Peyer's patch (tissue), 4 donors: ENCODE measurements around the gene MAGI2. TPM values are rescaled to one million over a fixed set of nuclear protein-coding genes. Genes with fewer than 3 reads are reported as not detected.

Experiments
- DNase-seq, 3 donors: peaks; one replicate each; pipeline ENCODE4 v3.0.0-alpha.2; 2017 to 2019
- H3K27ac ChIP-seq, 4 donors: fragments of 200-600 bp; sonication (generic); one replicate each; pipeline ENCODE4 v1.5.1; 2016 to 2019
- H3K27me3 ChIP-seq, 2 donors: fragments of 200-600 bp; sonication (generic); one replicate each; pipeline ENCODE4 v1.5.1; 2019
- H3K36me3 ChIP-seq, 3 donors: fragments of 200-600 bp; sonication (generic); one replicate each; pipeline ENCODE4 v1.5.1; 2016 to 2019
- H3K4me1 ChIP-seq, 4 donors: fragments of 200-600 bp; sonication (generic); one replicate each; pipeline ENCODE4 v1.5.1; 2016 to 2019
- H3K4me3 ChIP-seq, 4 donors: fragments of 200-600 bp; sonication (generic); 1 replicate in 3 of 4; 2 replicates in 1 of 4; pipeline ENCODE4 v1.5.1; 2016 to 2019; ENCODE audit warnings: mild to moderate bottlenecking in 1 of 4
- H3K9me3 ChIP-seq, 4 donors: fragments of 200-600 bp; sonication (generic); one replicate each; pipeline ENCODE4 v1.5.1; 2016 to 2019; ENCODE audit warnings: mild to moderate bottlenecking in 1 of 4
- POLR2A ChIP-seq, 2 donors: fragments of 450-650 bp; IDR thresholded peaks; one replicate each; pipeline ENCODE4 v1.5.1; 2017; ENCODE audit warnings: antibody characterized with exemption in 2 of 2, mild to moderate bottlenecking in 2 of 2, moderate library complexity in 2 of 2
- total RNA-seq, 4 donors: library from RNA; depleted of rRNA; stranded (reverse); fragments of >200 nt; gene quantifications; one replicate each; pipeline ENCODE4 v1.1.0, GENCODE V29; 2016
- TF ChIP-seq, protein P1 (sequence below), 6 experiments: fragments of 450-650 bp in 4 of 6; fragments of 200-600 bp in 2 of 6; sonication (generic) in 1 of 6; IDR thresholded peaks; one replicate each; pipeline ENCODE4 v1.5.1; 2017 to 2019; ENCODE audit warnings: antibody characterized with exemption in 6 of 6, mild to moderate bottlenecking in 3 of 6, moderate library complexity in 1 of 6

Gene MAGI2
- total RNA-seq, 4 donors from 2014 or later, result 1.6 to 12.4 (median 2.8) TPM

DNA sequence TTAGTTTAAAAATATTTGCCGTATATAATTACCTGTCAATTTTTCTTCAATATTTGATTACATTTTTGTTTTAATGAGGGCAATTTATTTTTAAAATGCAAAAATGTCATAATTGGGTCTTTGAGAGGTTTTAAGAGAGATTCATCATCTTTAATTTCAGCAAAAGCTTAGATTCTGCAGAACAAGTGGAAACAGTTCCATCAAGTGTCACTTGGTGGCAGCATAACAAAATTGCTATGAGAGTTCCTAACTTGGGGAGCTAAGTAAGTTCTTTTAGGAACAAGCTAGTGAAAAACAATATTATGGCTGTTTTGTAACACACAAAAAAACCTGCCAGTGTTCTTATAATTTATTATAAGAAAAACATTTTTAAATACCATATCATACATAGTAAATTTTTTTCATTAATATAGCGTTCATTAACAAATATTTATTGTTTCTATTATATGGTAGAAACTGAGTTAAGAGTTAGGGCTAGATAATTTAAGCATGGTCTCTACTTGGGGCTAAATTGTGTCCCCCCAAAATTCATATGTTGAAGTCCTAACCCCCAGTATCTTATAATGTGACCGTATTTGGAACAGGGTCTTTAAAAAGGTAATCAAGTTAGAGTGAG is 155.2 kb downstream of the MAGI2 start:
- no peak for TF ChIP-seq POLR2A (IDR thresholded peaks at IDR 0.05)
- TF ChIP-seq, protein P1, sequence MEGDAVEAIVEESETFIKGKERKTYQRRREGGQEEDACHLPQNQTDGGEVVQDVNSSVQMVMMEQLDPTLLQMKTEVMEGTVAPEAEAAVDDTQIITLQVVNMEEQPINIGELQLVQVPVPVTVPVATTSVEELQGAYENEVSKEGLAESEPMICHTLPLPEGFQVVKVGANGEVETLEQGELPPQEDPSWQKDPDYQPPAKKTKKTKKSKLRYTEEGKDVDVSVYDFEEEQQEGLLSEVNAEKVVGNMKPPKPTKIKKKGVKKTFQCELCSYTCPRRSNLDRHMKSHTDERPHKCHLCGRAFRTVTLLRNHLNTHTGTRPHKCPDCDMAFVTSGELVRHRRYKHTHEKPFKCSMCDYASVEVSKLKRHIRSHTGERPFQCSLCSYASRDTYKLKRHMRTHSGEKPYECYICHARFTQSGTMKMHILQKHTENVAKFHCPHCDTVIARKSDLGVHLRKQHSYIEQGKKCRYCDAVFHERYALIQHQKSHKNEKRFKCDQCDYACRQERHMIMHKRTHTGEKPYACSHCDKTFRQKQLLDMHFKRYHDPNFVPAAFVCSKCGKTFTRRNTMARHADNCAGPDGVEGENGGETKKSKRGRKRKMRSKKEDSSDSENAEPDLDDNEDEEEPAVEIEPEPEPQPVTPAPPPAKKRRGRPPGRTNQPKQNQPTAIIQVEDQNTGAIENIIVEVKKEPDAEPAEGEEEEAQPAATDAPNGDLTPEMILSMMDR (IDR thresholded peaks at IDR 0.05), result peak in 5 of 6 experiments; percentile 36 to 60 (median 58)
- Histone ChIP-seq H3K4me1 (no peaks in the 10 kb centered on the region), H3K4me3 (no peak overlapping the region), H3K36me3 (no peaks in the 10 kb centered on the region), H3K27ac (no peak overlapping the region), H3K27me3 (no peaks in the 10 kb centered on the region), H3K9me3 (peaks cover 0 to 4% (median 0%) of the 10 kb centered on the region in 4 donors)
- no peak for DNase-seq

DNA sequence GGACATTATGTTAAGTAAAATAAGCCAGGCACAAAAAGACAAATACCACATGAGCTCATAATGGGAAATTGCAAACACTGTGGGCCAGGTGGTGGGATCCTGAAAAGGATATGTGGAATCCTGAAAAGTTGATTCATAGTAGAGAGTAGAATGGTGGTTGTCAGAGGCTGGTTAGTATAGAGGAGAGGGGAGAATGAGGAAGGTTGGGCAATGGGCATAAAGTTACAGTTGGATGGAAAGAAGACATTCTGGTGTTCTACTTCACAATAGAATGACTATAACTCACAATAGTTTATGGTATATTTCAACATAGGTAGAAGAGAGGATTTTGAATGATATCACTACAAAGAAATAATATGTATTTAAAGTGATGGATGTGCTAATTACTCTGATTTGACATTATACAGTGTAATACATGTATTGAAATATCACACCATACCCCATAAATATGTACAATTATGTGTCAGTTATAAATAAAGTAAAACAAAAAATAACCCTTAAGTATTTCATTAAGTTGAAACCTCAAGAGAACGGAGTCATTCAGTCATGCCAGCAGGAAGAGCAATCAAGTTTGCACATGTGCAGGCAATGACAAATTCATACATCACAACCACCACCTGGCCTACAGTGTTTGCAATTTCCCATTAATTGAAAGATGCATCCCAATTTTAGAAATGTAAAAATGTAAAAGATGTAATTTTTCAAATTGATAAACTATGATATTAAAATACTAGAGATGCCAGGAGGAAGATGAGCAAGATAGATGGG is 156.7 kb downstream of the MAGI2 start:
- Histone ChIP-seq H3K27me3 (no peaks in the 10 kb centered on the region), H3K4me3 (no peak overlapping the region), H3K27ac (no peak overlapping the region), H3K36me3 (no peaks in the 10 kb centered on the region), H3K4me1 (no peaks in the 10 kb centered on the region), H3K9me3 (peaks cover 0 to 4% (median 0%) of the 10 kb centered on the region in 4 donors)
- TF ChIP-seq, protein P1 (IDR thresholded peaks at IDR 0.05), result no peak
- TF ChIP-seq POLR2A (IDR thresholded peaks at IDR 0.05), result no peak
- no peak for DNase-seq

DNA sequence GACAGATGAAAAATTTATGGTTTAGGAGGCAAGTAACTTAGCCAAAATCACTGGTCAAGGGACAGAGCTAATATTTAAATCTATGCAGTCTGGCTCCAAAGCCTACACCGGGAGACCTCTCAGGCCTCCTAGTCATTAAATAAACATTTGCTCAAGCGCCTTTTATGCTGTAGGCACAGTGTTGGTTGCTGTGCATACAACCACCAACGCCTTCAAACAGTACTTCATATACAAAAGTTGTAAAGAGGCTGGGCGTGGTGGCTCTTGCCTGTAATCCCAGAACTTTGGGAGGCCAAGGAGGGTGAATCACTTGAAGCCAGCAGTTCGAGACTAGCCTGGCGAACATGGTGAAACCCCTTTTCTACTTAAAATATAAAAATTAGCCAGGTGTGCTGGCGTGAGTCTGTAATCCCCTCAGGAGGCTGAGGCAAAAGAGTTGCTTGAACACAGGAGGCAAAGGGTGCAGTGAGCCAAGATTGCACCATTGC is 159.8 kb downstream of the MAGI2 start:
- DNase-seq, result no peak
- no peak overlapping the region for H3K27ac ChIP-seq
- H3K4me1 ChIP-seq, result no peaks in the 10 kb centered on the region
- TF ChIP-seq POLR2A (IDR thresholded peaks at IDR 0.05), result no peak
- TF ChIP-seq, protein P1 (IDR thresholded peaks at IDR 0.05), result no peak
- H3K36me3 ChIP-seq, result no peaks in the 10 kb centered on the region
- H3K27me3 ChIP-seq, result no peaks in the 10 kb centered on the region
- H3K4me3 ChIP-seq, result no peak overlapping the region
- H3K9me3 ChIP-seq, result no peaks in the 10 kb centered on the region

DNA sequence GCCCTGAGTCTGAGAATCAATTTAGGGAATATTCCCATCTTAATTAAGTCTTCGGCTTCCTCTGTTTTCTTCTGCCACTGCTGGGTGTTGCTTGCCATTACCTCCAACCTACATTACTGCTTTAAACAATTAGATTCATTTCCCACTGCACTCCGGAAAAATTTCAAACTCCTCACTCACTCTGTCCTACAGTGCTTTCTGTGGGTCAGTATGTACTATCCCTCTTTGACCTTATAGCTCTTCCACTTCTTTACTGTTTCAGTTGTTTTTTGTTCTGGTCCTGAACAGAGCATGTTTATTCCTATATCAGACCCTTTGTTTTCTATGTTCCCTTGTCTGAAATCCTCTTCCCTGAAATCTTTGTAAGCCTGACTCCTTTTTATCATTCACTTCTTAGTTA is 160.6 kb downstream of the MAGI2 start:
- no peak overlapping the region for H3K4me3 ChIP-seq
- H3K36me3 ChIP-seq, result no peaks in the 10 kb centered on the region
- no peaks in the 10 kb centered on the region for H3K9me3 ChIP-seq
- H3K27me3 ChIP-seq, result no peaks in the 10 kb centered on the region
- H3K4me1 ChIP-seq, result no peaks in the 10 kb centered on the region
- TF ChIP-seq POLR2A (IDR thresholded peaks at IDR 0.05), result no peak
- TF ChIP-seq, protein P1 (IDR thresholded peaks at IDR 0.05), result no peak
- no peak for DNase-seq
- H3K27ac ChIP-seq, result no peak overlapping the region

DNA sequence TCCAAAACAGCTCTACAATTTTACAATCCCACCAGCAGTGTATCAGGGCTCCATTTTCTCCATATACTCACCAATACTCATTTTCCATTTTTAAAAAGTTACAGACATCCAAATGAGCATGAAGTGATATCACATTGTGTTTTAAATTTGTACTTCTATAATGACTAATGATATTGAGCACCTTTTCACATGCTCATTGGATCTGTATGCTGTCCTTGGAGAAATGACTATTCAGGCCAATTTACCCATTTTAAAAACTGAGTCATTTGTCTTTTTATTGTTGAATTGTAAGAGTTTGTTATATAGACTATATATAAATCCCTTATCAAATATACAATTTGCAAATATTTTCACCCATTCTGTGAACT is 162.0 kb downstream of the MAGI2 start:
- DNase-seq, result no peak
- Histone ChIP-seq H3K27ac (no peak overlapping the region), H3K4me3 (no peak overlapping the region), H3K27me3 (no peaks in the 10 kb centered on the region), H3K4me1 (no peaks in the 10 kb centered on the region), H3K36me3 (no peaks in the 10 kb centered on the region), H3K9me3 (no peaks in the 10 kb centered on the region)
- TF ChIP-seq POLR2A (IDR thresholded peaks at IDR 0.05), result no peak
- TF ChIP-seq, protein P1 (IDR thresholded peaks at IDR 0.05), result no peak
